NCI-H748 (cell line): Measurements from ENCODE around the gene PIK3C2B.
"Not testable (repeated sequence)": the region's sequence is repeated elsewhere in the genome, so short reads cannot be mapped to it uniquely, and the experiment has no call there.

Experiments used
- DNase-seq: peaks from one replicate; lab custom pipeline; 2025; ENCODE audit not compliant: unreplicated experiment; lab: John Stamatoyannopoulos, UW

Gene PIK3C2B

GRCh38 chr1:204506969-204507316, 12.3 kb upstream of the PIK3C2B start:
- DNase-seq: peak; percentile 80

DNA sequence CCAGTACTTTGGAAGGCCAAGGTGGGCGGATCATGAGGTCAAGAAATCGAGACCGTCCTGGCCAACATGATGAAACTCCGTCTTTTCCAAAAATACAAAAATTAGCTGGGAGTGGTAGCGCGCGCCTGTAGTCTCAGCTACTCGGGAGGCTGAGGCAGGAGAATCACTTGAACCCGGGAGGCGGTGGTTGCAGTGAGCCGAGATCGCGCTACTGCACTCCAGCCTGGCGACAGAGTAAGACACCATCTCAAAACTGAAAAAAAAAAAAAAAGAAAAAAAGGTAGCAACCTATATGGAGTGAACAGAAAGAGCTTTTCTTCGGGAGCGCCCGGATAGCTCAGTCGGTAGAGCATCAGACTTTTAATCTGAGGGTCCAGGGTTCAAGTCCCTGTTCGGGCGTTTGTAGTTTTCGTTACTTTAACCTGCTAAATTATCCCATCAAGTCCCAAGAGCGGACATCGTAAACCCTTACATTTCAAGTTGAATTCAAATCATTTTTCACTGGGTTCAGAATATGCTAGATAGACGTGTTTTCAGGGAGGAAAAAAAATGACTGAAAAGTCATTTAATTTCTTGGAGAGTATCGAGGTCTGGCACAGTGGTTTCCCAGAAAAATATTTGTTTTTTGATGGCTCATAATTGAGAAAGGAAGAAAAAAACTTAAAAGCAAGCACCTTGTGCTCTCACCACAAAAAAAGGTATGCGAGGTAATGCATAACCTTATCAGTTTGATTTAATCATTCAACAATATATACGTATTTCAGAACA, 11.8 kb upstream of the PIK3C2B start:
- DNase-seq: peak; percentile 77

- DNase-seq: no peak
These were observed 11.1 kb upstream of the PIK3C2B start for GRCh38 chr1:204505674-204506200.

- no peak for DNase-seq
These were observed 9.4 kb upstream of the PIK3C2B start for GRCh38 chr1:204503913-204504519.

DNA sequence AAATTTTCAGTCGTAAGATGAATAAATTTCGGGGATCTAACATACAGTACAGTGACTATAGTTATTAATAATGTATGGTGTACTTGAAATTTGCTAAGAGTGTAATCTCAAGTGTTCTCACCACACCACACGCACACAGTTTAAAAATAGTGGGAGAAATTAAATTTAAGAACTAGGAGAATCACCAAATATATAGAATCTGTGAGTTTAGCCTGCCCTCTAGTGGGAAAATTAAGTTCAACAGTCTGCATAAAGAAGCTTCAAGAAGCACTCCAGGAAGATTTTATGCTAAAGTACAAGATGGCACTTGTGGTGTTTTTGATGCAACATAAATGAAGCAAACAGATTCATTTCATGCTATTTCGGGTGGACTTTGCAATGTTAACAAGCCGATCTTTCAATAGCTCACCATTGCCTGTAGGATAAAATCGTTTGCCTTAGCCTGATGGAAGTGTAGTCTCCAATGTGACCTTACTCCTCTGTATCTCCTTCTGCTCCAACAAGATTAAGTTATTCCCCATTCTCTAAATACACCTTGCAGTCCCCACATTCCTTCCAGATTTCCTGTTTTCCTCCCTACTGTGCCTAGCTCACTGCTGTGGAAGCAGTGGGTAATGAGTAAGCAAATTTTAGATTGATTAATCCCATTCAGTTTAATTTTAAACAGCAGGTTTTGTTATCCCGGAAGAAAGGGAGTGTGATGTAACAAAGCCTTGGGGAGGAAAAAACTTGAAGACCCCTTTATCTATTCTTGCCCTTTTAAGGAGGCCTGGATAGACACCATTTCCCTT, 8.7 kb upstream of the PIK3C2B start:
- DNase-seq: peak; percentile 54

DNA sequence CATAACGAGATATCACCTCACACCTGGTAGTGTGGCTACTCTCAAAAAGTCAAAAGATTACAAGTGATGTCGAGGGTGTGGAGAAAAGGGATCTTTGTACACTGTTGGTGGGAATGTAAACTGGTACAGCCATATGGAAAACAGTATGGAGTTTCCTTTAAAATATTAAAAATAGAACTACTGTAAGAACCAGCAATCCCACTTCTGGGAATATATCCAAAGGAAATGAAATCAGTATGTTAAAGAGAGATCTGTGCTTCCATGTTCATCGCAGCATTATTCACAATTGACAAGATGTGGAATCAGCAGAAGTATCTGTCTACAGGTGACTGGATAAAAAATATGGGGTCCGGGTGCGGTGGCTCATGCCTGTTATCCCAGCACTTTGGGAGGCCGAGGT, 7.6 kb upstream of the PIK3C2B start:
- no peak for DNase-seq

DNA sequence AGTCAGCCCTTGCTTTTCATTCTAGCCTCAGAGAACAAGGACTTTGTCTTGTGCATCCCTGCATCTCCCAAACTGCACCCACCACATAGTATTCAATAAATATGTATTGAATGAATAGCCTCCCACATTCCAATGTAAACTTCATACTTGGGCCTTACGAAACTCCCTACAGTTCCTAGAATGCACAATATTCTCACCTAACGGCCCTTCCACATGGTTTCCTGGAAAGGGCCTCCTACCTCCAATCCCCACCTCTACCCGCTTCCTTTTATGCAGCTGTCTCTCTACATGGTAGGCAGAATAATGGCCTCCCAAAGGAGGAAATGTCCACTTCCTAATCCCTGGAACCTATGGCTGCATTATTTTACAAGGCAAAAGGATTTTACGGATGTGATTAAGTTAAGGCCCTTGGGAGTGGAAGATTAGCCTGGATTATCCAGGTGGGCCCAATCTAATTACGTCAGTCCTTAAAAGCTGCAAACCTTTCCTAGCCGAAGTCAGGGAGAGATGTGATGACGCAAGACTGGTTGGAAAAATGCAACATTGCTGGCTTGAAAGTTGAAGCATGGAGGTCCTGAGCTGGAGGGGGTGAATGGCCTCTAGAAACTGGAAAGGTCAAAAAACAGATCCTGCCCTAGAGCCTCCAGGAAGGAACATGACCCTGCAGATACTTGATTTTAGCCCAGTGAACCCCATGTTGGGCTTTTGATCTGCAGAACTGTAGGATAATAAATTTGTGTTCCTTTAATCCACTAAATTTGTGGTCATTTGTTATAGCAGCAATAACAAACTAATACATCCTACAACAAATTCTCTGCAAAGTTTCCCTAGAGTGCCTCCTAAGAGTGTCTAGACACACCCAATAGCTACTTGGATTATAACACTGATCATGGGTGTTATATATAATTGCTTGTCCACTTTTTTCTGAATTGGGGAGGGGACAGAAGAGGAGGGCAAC, 5.2 kb upstream of the PIK3C2B start:
- DNase-seq: no peak

GRCh38 chr1:204498981-204499380, 4.4 kb upstream of the PIK3C2B start:
- no peak for DNase-seq

DNA sequence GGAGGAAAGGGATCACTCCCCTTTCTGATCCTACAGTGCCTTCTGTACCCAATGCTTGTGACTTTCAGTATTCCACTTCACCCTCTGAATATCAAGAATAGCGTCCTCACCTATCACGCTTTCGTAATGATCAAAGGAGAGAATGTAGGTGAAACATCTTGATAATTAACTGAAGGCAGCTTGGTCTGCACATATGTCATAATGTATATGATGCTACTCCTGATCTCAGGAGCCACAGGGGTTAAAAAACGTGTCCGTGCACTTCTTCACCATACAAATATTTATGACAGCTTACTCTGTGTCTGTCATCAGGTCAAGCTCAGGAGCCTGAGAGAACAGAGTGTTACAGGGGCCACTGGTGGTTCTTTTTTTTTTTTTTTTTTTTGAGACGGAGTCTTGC, 1.2 kb upstream of the PIK3C2B start:
- DNase-seq: no peak

DNA sequence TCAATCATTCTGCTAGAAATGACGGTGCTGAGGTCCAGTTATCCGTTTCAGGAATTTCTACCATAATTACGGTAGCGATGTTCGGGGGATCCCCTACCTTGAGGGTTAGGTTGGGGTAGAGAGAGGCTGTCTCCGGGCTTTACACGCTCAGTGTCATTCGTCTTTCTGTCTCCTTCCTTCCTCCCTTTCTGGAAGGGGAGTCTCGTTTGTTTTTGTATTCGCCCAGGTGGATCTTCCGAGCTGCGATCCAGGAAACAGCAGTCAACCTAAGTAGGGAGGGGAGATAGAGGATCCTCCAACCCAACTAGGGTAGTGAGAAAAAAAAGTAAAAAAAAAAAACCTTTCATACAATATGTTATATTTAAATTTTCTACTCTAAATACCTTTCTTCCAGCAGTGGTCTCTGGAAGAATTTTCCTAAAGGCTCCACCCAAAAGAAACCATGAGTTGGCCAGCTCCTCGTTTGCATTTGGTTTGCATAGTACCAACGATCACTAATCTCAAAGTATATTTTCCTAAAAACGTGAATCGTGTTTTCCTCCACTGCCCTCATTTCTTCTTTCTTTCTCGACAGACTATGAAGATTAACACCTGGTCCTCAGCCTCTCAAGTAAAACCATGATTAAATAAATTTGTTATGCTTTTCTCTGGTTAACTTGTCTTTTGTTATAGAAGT, 611 bp upstream of the PIK3C2B start:
- DNase-seq: peak; percentile 43

- peak; percentile 72 for DNase-seq
These were observed 673 bp downstream of the PIK3C2B start for GRCh38 chr1:204493984-204494280.

DNA sequence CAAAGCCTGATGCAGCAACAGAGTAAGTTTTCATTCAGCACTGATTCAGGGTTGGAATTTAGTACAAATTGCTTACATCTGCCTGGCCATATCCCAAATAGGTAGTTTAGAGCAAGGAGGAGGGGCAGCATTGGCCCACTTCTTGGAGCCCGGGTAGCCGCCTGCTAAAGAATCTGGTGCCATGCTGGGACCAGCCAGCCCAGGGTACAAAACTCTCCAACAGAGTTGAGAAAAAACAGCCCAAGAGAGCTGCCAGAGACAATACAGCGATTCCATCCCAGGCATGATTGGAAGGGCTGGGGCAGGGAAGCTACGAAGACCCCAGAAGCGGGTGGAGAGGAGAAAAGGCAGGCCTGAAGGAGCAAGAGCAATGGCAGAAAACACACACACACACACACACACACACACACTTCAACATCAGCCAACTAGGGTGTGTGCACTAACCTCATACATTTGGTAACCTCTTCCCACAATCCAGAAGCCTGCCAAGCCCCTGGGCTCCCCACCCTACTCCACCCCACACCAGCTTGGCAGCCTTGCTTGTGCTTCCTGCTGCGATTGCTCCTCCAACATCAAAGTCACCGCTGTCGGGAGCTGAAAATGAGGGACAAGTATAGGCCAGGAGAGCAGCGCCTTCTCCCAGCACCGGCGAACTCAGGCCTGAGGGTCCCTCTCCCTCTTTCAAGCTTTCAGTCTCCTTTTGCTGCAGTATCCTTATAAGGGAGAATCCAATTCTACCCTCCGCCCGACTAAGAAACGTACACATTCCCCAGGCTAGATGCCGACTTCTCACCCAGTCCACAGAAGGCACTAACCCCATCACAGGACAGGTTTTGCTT, 1.2 kb downstream of the PIK3C2B start:
- peak; percentile 46 for DNase-seq

GRCh38 chr1:204491655-204492054, 3.0 kb downstream of the PIK3C2B start:
- DNase-seq: no peak

DNA sequence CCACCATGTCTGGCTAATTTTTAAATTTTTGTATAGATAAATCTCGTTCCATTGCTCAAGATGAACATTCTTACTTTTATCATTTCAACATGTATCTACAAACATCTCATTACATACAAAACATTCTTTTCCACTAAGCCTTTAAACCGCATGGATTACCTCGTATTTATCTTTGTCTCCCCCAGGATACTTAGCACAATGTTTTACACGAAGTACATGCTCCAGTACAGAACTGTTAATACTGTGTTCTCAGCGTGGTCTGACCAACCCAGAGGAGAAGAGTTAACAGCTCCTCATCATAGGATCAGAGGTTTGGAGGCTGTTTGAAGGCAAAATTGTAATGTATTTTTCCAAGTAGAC, 7.4 kb downstream of the PIK3C2B start:
- no peak for DNase-seq

GRCh38 chr1:204486513-204487255, 7.9 kb downstream of the PIK3C2B start:
- not testable (repeated sequence) for DNase-seq

GRCh38 chr1:204483791-204484190, 10.8 kb downstream of the PIK3C2B start:
- no peak for DNase-seq

DNA sequence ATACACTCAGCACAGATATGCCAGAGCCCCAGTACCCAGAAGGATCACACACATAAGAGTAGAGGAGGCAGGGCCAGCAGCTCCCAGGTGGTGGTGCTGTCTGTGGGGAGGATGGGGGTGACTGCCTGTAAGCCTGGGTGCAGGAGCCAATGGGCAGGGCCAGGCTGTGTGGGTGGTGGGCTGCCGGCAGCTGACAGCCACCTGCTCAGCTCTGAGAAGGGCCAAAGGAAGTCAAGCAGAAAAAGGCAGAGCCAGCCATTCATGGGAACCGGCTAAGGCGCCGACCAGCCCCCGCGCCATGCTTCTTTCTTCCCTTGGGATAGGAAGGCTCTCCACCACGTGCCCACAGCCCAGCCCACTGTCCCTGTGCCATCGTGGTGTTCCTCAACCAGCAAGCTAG, 14.1 kb downstream of the PIK3C2B start:
- DNase-seq: no peak

- no peak for DNase-seq
These were observed 15.0 kb downstream of the PIK3C2B start for GRCh38 chr1:204479387-204480136.
